A375 (cell line): ENCODE measurements around the gene TXLNA. TPM values are rescaled to one million over a fixed set of nuclear protein-coding genes. Genes with fewer than 3 reads are reported as not detected.

Source experiments
- total RNA-seq: library from RNA; depleted of rRNA; stranded (reverse); fragments of >200 nt; shearing (Covaris generic); gene quantifications from 2 replicates; pipeline ENCODE4 v1.2.3, GENCODE V29; 2014; rRNA removed

TXLNA gene
- 76.9 and 78.7 TPM in 2 replicates for total RNA-seq

GRCh38 chr1:32179443-32180185 is at the start of gene TXLNA:
Gene TXLNA (plus strand): TSS chr1:32179675. CDS start chr1:32180346, 671 bp downstream.

GRCh38 chr1:32200226-32201010 is 20.9 kb downstream of the TXLNA start, which contains the start of gene CCDC28B:
Gene CCDC28B (plus strand): TSS chr1:32200595. CDS start chr1:32201936, 1,341 bp downstream.

DNA sequence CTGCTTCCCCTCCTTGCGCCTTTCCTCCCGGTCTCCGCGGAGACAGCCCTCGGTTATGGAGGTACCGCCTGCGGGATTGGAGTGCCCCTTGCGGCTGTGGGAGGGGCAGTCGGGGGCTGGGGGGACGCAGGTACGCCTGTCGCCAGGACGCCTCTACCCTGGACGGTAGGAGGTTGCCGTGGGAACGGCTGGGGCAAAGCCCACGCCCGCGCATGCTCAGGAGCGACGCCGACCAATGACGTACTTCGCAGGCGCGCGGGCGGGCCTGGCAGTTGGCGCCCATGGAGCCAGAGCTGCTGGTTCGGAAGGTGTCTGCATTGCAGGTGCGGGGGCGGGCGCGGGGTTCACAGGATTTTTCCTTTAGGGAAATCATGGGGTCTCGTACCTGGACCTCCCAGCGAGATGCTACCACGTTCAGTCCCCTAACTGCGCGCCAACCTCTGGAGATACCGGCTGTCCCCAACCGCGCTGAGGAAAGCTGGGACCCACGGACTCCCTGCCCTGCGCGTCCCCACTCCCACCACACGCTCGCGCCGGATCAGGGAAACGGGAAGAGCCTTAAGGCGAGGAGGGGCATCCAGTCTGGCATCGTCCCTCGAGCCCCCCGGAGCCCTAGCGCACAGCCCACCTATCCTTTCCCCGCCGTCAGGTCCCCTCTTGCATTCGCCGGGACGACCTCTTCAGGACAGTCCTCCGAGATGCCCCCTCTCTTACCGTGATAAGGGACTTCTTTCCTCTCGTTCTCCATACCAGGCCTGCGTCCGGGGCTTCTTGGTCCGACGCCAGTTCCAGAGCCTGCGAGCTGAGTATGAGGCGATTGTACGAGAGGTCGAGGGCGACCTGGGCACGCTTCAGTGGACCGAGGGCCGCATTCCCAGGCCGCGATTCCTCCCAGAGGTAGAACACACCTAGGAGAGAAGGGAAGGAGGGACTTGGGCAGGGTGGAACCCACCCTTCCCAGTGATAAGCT is 26.2 kb downstream of the TXLNA start, which contains the start of gene IQCC:
IQCC (plus strand) TSS at position 271 of the 970 bp plus-strand sequence; CDS start at position 282, 11 bp downstream.

GRCh38 chr1:32208891-32209328 is 29.4 kb downstream of the TXLNA start, which contains the start of gene DCDC2B:
Gene DCDC2B (plus strand): TSS chr1:32209089. CDS start chr1:32209094, 5 bp downstream.

DNA sequence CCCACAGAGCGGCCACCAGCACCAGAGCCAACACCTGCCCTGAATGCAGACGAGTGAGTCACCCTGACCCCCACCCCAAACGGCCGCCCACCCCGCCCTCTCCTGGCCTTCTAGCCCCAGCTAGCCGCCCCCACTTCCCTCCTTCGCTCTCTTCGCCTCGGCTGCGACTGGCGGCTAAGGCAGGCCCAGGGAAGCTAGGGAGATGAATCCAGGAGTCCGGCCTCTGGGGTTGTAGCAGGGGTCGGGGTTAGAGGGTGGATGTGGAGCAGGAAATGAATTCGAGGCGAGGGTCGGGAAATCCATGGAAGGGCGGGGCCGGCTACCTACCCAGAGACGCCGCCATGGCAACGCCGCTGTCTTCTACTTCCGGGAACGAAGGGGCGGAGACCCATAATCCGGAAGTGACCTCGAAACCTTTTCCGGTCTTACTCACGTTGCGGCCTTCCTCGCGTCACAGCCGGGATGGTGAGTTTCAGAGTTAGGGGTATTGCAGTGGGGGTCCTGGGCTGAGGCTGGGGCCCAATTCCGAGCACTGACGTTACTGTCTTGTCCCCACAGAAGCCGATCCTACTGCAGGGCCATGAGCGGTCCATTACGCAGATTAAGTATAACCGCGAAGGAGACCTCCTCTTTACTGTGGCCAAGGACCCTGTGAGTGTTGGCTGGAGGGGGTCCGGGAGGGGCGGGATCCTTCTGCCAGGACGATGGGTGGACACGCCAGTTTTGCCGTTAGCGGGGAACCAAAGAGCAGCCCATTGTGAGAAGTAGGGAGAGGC is 42.7 kb downstream of the TXLNA start, which contains the start of the genes EIF3I and TMEM234:
EIF3I (plus strand) TSS at position 428 of the 776 bp plus-strand sequence; CDS start at position 463, 35 bp downstream.
TMEM234 (minus strand) TSS at position 374 of the 776 bp plus-strand sequence; CDS start at position 343, 31 bp downstream.

GRCh38 chr1:32246888-32247273 is 67.4 kb downstream of the TXLNA start, which contains the start of gene FAM167B:
Gene FAM167B (plus strand): TSS chr1:32247222. CDS start chr1:32247422, 200 bp downstream.

Other genes with a start within 250 kb of the TXLNA start
- 215 and 263 TPM in 2 replicates for gene PTP4A2, start 241.3 kb upstream of the TXLNA start, total RNA-seq
- 78.7 and 97.4 TPM in 2 replicates for gene KHDRBS1, start 165.8 kb upstream of the TXLNA start, total RNA-seq
- gene TMEM39B, start 106.7 kb upstream of the TXLNA start, total RNA-seq = 6.3 and 7.4 TPM in 2 replicates
- 31.9 TPM in 2 replicates for gene KPNA6, start 71.6 kb upstream of the TXLNA start, total RNA-seq
- gene CCDC28B, start 20.9 kb downstream of the TXLNA start, total RNA-seq = 32.6 and 40.1 TPM in 2 replicates
- gene IQCC, start 26.0 kb downstream of the TXLNA start, total RNA-seq = 5.8 and 6.1 TPM in 2 replicates
- gene DCDC2B, start 29.4 kb downstream of the TXLNA start, total RNA-seq = not detected in 2 replicates
- 12.3 and 16.0 TPM in 2 replicates for gene TMEM234, start 42.7 kb downstream of the TXLNA start, total RNA-seq
- 440 and 450 TPM in 2 replicates for gene EIF3I, start 42.7 kb downstream of the TXLNA start, total RNA-seq
- gene FAM167B, start 67.5 kb downstream of the TXLNA start, total RNA-seq = 0.37 and 0.57 TPM in 2 replicates
- gene LCK, start 71.6 kb downstream of the TXLNA start, total RNA-seq = 0.30 TPM in 1 of 2 replicates, not detected in the other
- 121 and 126 TPM in 2 replicates for gene HDAC1, start 112.4 kb downstream of the TXLNA start, total RNA-seq
- 151 and 153 TPM in 2 replicates for gene MARCKSL1, start 156.6 kb downstream of the TXLNA start, total RNA-seq
- gene FAM229A, start 182.8 kb downstream of the TXLNA start, total RNA-seq = 4.8 and 7.3 TPM in 2 replicates
- gene TSSK3, start 182.9 kb downstream of the TXLNA start, total RNA-seq = 1.3 and 1.5 TPM in 2 replicates
- 54.4 and 56.0 TPM in 2 replicates for gene BSDC1, start 214.8 kb downstream of the TXLNA start, total RNA-seq